Measurements from ENCODE around the gene CBX4. TPM values are rescaled to one million over a fixed set of nuclear protein-coding genes. Genes with fewer than 3 reads are reported as not detected.
A peak's percentile ranks its signal among the peaks of the same experiment; 100 is the strongest.

Gene CBX4
- total RNA-seq, 1 experiment from 2014 or later = 3.3 TPM

- Mint-ChIP-seq H3K27ac (no peak overlapping the region), H3K4me1 (peaks cover 51% of the 10 kb centered on the region), H3K36me3 (no peaks in the 10 kb centered on the region), H3K27me3 (ENCODE audit: low read depth) (peaks cover 96% of the 10 kb centered on the region), H3K4me3 (no peak overlapping the region), H3K9me3 (no peaks in the 10 kb centered on the region)
- DNase-seq (ENCODE audit: low spot score) (peak; percentile 41), ATAC-seq (no peak)
- POLR2A ChIA-PET = no interaction called here
- TF ChIP-seq HMGXB4 (CRISPR knock-in tag; IDR thresholded peaks at IDR 0.05) (0 out of 2 replicates have a peak, but pooled peaks have one; percentile 22), ZSCAN18 (CRISPR knock-in tag; IDR thresholded peaks at IDR 0.05) (no peak), ZNF263 (CRISPR knock-in tag; IDR thresholded peaks at IDR 0.05; ENCODE audit: low read depth) (no peak), CBFB (CRISPR knock-in tag; IDR thresholded peaks at IDR 0.05; ENCODE audit: low read depth) (no peak)
- CTCF ChIA-PET = interaction anchor here (0.6 to 3.4 kb wide), 14 partner anchors 12 to 203 kb away, joined by 3 to 165 read pairs (median 6); partner anchors contain the start of genes CBX2 and CBX4
These were observed 48.2 kb downstream of the CBX4 start for GRCh38 chr17:79790805-79791734.

GRCh38 chr17:79789943-79790804 is 49.1 kb downstream of the CBX4 start:
- ATAC-seq = peak; percentile 28
- CTCF ChIA-PET = interaction anchor here (0.6 to 3.4 kb wide), 35 partner anchors 7 to 334 kb away, joined by 3 to 165 read pairs (median 6); partner anchors contain the start of genes CBX2, CBX4 and CBX8
- peak; percentile 72 for DNase-seq (ENCODE audit: low spot score)
- no peak overlapping the region for H3K4me3 Mint-ChIP-seq
- peaks cover 48% of the 10 kb centered on the region for H3K4me1 Mint-ChIP-seq
- POLR2A ChIA-PET = interaction anchor here (0.6 to 1.7 kb wide), 11 partner anchors 11 to 203 kb away, joined by 3 to 16 read pairs (median 3); partner anchors contain the start of gene CBX4
- H3K9me3 Mint-ChIP-seq = no peaks in the 10 kb centered on the region
- peaks cover 2% of the 10 kb centered on the region for H3K36me3 Mint-ChIP-seq
- no peak overlapping the region for H3K27ac Mint-ChIP-seq
- H3K27me3 Mint-ChIP-seq (ENCODE audit: low read depth) = peaks cover 87% of the 10 kb centered on the region
- TF ChIP-seq TP53 (CRISPR knock-in tag; IDR thresholded peaks at IDR 0.05) (no peak), STAT6 (CRISPR knock-in tag; conservative IDR thresholded peaks at IDR 0.05; ENCODE audit: low read depth) (no peak), ZNF423 (CRISPR knock-in tag; IDR thresholded peaks at IDR 0.05) (peak; percentile 70), ZNF512 (CRISPR knock-in tag; IDR thresholded peaks at IDR 0.05; ENCODE audit: borderline replicate concordance) (no peak), HMGXB4 (CRISPR knock-in tag; IDR thresholded peaks at IDR 0.05) (peak; percentile 10; the same call in 1 of the 2 replicates), PREB (CRISPR knock-in tag; IDR thresholded peaks at IDR 0.05; ENCODE audit: borderline replicate concordance) (no peak), FOXK1 (CRISPR knock-in tag; IDR thresholded peaks at IDR 0.05) (peak; percentile 22; the same call in 1 of the 2 replicates), ZNF425 (CRISPR knock-in tag; conservative IDR thresholded peaks at IDR 0.05) (no peak), ZNF281 (CRISPR knock-in tag; IDR thresholded peaks at IDR 0.05) (no peak), ZNF138 (CRISPR knock-in tag; conservative IDR thresholded peaks at IDR 0.05) (no peak)

All from WTC11 (cell line).